Calu3 (cell line): ENCODE results near the gene MYLIP. TPM values are rescaled to one million over a fixed set of nuclear protein-coding genes. Genes with fewer than 3 reads are reported as not detected.

Experiments used
- Bru-seq: library from RNA; stranded (reverse); fragments of 400-500 nt; gene quantifications from one replicate; lab custom pipeline; 2021; lab: Mats Ljungman, UMichigan
- BruChase-seq, 2 experiments: library from RNA; stranded (reverse); fragments of 400-500 nt; gene quantifications; one replicate each; lab custom pipeline; 2021; lab: Mats Ljungman, UMichigan
- BruUV-seq: library from RNA; stranded (reverse); fragments of 400-500 nt; replicated peaks from 2 replicates; lab custom pipeline; 2021; lab: Mats Ljungman, UMichigan
- CTCF ChIA-PET: fragments of 300-600 bp; sonication (Branson Sonifier 250); formaldehyde crosslinking; loops from one replicate; lab custom pipeline; 2022; ENCODE audit warnings: antibody characterized with exemption; lab: Charles Lee
- DNase-seq: peaks from one replicate; pipeline ENCODE4 v3.0.0; 2022
- H3K27ac Mint-ChIP-seq: one replicate; pipeline ENCODE4 v1.8.0; 2022; ENCODE audit warnings: mixed read lengths; ENCODE audit not compliant: unreplicated experiment
- H3K27me3 Mint-ChIP-seq: one replicate; pipeline ENCODE4 v1.8.0; 2022; ENCODE audit warnings: mixed read lengths; ENCODE audit not compliant: unreplicated experiment
- H3K36me3 Mint-ChIP-seq: one replicate; pipeline ENCODE4 v1.8.0; 2022; ENCODE audit warnings: mild to moderate bottlenecking, moderate library complexity, mixed read lengths; ENCODE audit not compliant: insufficient read depth, unreplicated experiment
- H3K4me1 Mint-ChIP-seq: one replicate; pipeline ENCODE4 v1.8.0; 2022; ENCODE audit warnings: mild to moderate bottlenecking, low read depth, mixed read lengths; ENCODE audit not compliant: unreplicated experiment
- H3K4me3 Mint-ChIP-seq: one replicate; pipeline ENCODE4 v1.8.0; 2022; ENCODE audit warnings: mild to moderate bottlenecking, low read depth, moderate library complexity, mixed read lengths; ENCODE audit not compliant: unreplicated experiment
- H3K9me3 Mint-ChIP-seq: one replicate; pipeline ENCODE4 v1.8.0; 2022; ENCODE audit warnings: low read depth, mixed read lengths; ENCODE audit not compliant: unreplicated experiment
- CTCF ChIP-seq: fragments of 200-600 bp; IDR thresholded peaks from one replicate; pipeline ENCODE4 v1.8.0; 2022; ENCODE audit warnings: antibody characterized with exemption; ENCODE audit not compliant: unreplicated experiment
- intact Hi-C: fragments of 100-400 bp; cut with micrococcal nuclease; formaldehyde crosslinking; loops from one replicate; pipeline ENCODE4 v1.10.0; 2022; ENCODE audit not compliant: unreplicated experiment
- long read RNA-seq: library from polyadenylated mRNA; stranded (forward); transcript quantifications from one replicate; pipeline ENCODE4 v2.0.0, GENCODE V29; 2022
- total RNA-seq: library from RNA; stranded (reverse); gene quantifications from 2 replicates; pipeline ENCODE4 v1.2.3, GENCODE V29; 2022

MYLIP gene
- 8.1 and 10.1 TPM in 2 replicates for total RNA-seq
- Bru-seq, nascent RNA = percentile 79 among the genes with signal in this experiment
- percentile 46 among the genes with signal in this experiment for BruChase-seq, experiment 1, labeled RNA remaining after a 6-hour chase
- percentile 50 among the genes with signal in this experiment for BruChase-seq, experiment 2, labeled RNA remaining after a 2-hour chase
- long read RNA-seq, partial matches to known transcripts = 1 of 5 reads
- long read RNA-seq, other reads (novel, unspliced or antisense) = 0 of 5 reads

GRCh38 chr6:16128759-16129622 lies at the start of gene MYLIP:
Gene MYLIP, plus strand, starts transcription at chr6:16129086. Its CDS starts 237 bp downstream, at chr6:16129323.
- Mint-ChIP-seq H3K9me3 (no peaks in the 10 kb centered on the region), H3K4me1 (no peaks in the 10 kb centered on the region), H3K4me3 (peak within 1 kb of the TSS; percentile 90), H3K36me3 (peaks cover 31% of the 10 kb centered on the region), H3K27me3 (peaks cover 16% of the 10 kb centered on the region), H3K27ac (peak within 1 kb of the TSS; percentile 58)
- BruUV-seq = no TSS peak
- DNase-seq = peak; percentile 95
- peak; percentile 59 for TF ChIP-seq CTCF
- intact Hi-C loops = no loop called here
- CTCF ChIA-PET = interaction anchor here (0.6 to 1.5 kb wide), 6 partner anchors 18 to 437 kb away, joined by 3 to 14 read pairs (median 4); no protein-coding TSS in a partner anchor

- H3K27ac Mint-ChIP-seq = no peak overlapping the region
- no peaks in the 10 kb centered on the region for H3K27me3 Mint-ChIP-seq
- no peak for DNase-seq
- CTCF ChIA-PET = no interaction called here
- H3K4me3 Mint-ChIP-seq = no peak overlapping the region
- no TSS peak for BruUV-seq
- TF ChIP-seq CTCF = no peak
- H3K4me1 Mint-ChIP-seq = no peaks in the 10 kb centered on the region
- H3K9me3 Mint-ChIP-seq = no peaks in the 10 kb centered on the region
- H3K36me3 Mint-ChIP-seq = no peaks in the 10 kb centered on the region
- intact Hi-C loops = no loop called here
Observed at GRCh38 chr6:16079354-16079753, 49.5 kb upstream of the MYLIP start.

GRCh38 chr6:16080204-16080603 lies 48.7 kb upstream of the MYLIP start:
- CTCF ChIA-PET = interaction anchor here (0.7 kb wide), 1 partner anchor 207 kb away, joined by 3 read pairs; no protein-coding TSS in a partner anchor
- no peak overlapping the region for H3K4me3 Mint-ChIP-seq
- intact Hi-C loops = no loop called here
- no peak for TF ChIP-seq CTCF
- H3K27ac Mint-ChIP-seq = no peak overlapping the region
- no TSS peak for BruUV-seq
- H3K36me3 Mint-ChIP-seq = no peaks in the 10 kb centered on the region
- H3K27me3 Mint-ChIP-seq = no peaks in the 10 kb centered on the region
- no peaks in the 10 kb centered on the region for H3K9me3 Mint-ChIP-seq
- no peak for DNase-seq
- no peaks in the 10 kb centered on the region for H3K4me1 Mint-ChIP-seq

GRCh38 chr6:16081326-16081725 lies 47.6 kb upstream of the MYLIP start:
- no peaks in the 10 kb centered on the region for H3K9me3 Mint-ChIP-seq
- H3K27ac Mint-ChIP-seq = no peak overlapping the region
- DNase-seq = no peak
- intact Hi-C loops = no loop called here
- H3K4me3 Mint-ChIP-seq = no peak overlapping the region
- BruUV-seq = no TSS peak
- no peak for TF ChIP-seq CTCF
- CTCF ChIA-PET = interaction anchor here (0.6 kb wide), 1 partner anchor 8 kb away, joined by 4 read pairs; no protein-coding TSS in a partner anchor
- H3K27me3 Mint-ChIP-seq = no peaks in the 10 kb centered on the region
- H3K36me3 Mint-ChIP-seq = no peaks in the 10 kb centered on the region
- no peaks in the 10 kb centered on the region for H3K4me1 Mint-ChIP-seq
